Psoas muscle (tissue), 8 donors: ENCODE results near the gene ATG4D. TPM values are rescaled to one million over a fixed set of nuclear protein-coding genes. Genes with fewer than 3 reads are reported as not detected.

Experiments
- ATAC-seq, 4 donors: fragments of 200-7000 bp; cut with Tn5 transposase; one replicate each; pipeline ENCODE4 v1.9.1; 2020; ENCODE audit warnings: moderate library complexity in 3 of 4, mild to moderate bottlenecking in 2 of 4
- DNase-seq, 2 donors: peaks; one replicate each; pipeline ENCODE4 v3.0.0-alpha.2; 2020
- H3K27ac ChIP-seq: fragments of 200-600 bp; one replicate; pipeline ENCODE4 v1.8.0; 2022
- H3K27me3 ChIP-seq, 3 donors: fragments of 200-600 bp in 1 of 3; one replicate each; pipeline versions ENCODE4 v1.6.1 to v1.8.0; 2013 to 2022; ENCODE audit warnings: low read length in 2 of 3, mild to moderate bottlenecking in 2 of 3, moderate library complexity in 1 of 3; ENCODE audit not compliant: insufficient read depth in 3 of 3
- H3K36me3 ChIP-seq, 2 donors: fragments of 200-600 bp in 1 of 2; one replicate each; pipeline versions ENCODE4 v1.6.1 to v1.8.0; 2013 to 2022; ENCODE audit warnings: low read depth in 1 of 2, mild to moderate bottlenecking in 1 of 2, moderate library complexity in 1 of 2; ENCODE audit not compliant: insufficient read depth in 1 of 2
- H3K4me1 ChIP-seq: fragments of 200-600 bp; one replicate; pipeline ENCODE4 v1.8.0; 2022
- H3K4me3 ChIP-seq: fragments of 200-600 bp; one replicate; pipeline ENCODE4 v1.8.0; 2022; ENCODE audit warnings: mild to moderate bottlenecking
- H3K9me3 ChIP-seq: fragments of 200-600 bp; one replicate; pipeline ENCODE4 v1.8.0; 2022
- WGBS, 3 donors: extraction: QIAGEN DNeasy Blood & Tissue Kit; methylation state at CpG; one replicate each; pipeline versions ENCODE4 v1.1.6 to v1.1.7; 2013; 5-methylcytosine and 5-hydroxymethylcytosine counted together
- intact Hi-C, 2 donors: fragments of 100-400 bp; cut with DNase I; formaldehyde crosslinking; loops; one replicate each; pipeline versions ENCODE4 v1.11.0 to v1.14.2; 2022
- long read RNA-seq, 2 donors: library from polyadenylated mRNA; unstranded; transcript quantifications; one replicate each; pipeline ENCODE4 v2.0.0, GENCODE V29; 2021
- polyA plus RNA-seq, 3 donors: library from polyadenylated mRNA; stranded (reverse); fragments of 200-250 nt; gene quantifications; one replicate each; pipeline ENCODE4 v1.2.3, GENCODE V29; 2013
- total RNA-seq, 4 donors: library from RNA; stranded (reverse); fragmentation: NEBNext Ultra II Directional in 2 of 4; extraction: Animal tissue kit (Norgen Biotek cat#: 25700) in 2 of 4; gene quantifications; one replicate each; pipeline versions ENCODE4 v1.2.1 to v1.2.4, GENCODE V29; 2021 to 2023
- TF ChIP-seq, protein P1 (sequence below): fragments of 200-600 bp; IDR thresholded peaks from one replicate; pipeline ENCODE4 v1.8.0; 2022; ENCODE audit warnings: antibody characterized with exemption
- donor health status: healthy with polysubstance abuse.
- donor health status: DM: no; HTN: no; CAD: no; lungs with moderate emphysema.
- donor health status: Bipolar disorder and iron deficiency.
- donor health status: healthy.
- donor health status: DM: yes; HTN: yes; CAD: no.
- donor health status: DM: no; HTN: no; CAD: no.
- donor health status: DM: no; HTN: no; CAD: no.
- donor health status: DM: yes; HTN: yes; CAD: no.

ATG4D gene
- 10 to 100 TPM; 42.5 to 71.8 (median 60.8) TPM for total RNA-seq
- polyA plus RNA-seq: 10 to 100 TPM; 49.3 to 95.7 (median 72.8) TPM
- long read RNA-seq, donor 1, transcript ATG4D-201 (10 exons, 1,949 nt): major isoform, 38 of 81 reads
- long read RNA-seq, donor 1, transcript ATG4D-204 (10 exons, 1,752 nt): minor isoform, 14 of 81 reads
- long read RNA-seq, donor 1, transcript ATG4D-208 (9 exons, 1,619 nt): minor isoform, 5 of 81 reads
- long read RNA-seq, donor 1, partial matches to known transcripts: 13 of 81 reads
- long read RNA-seq, donor 1, other reads (novel, unspliced or antisense): 11 of 81 reads
- long read RNA-seq, donor 2, transcript ATG4D-201 (10 exons, 1,949 nt): major isoform, 75 of 155 reads
- long read RNA-seq, donor 2, transcript ATG4D-208 (9 exons, 1,619 nt): minor isoform, 16 of 155 reads
- long read RNA-seq, donor 2, transcript ATG4D-204 (10 exons, 1,752 nt): minor isoform, 23 of 155 reads
- long read RNA-seq, donor 2, partial matches to known transcripts: 16 of 155 reads
- long read RNA-seq, donor 2, other reads (novel, unspliced or antisense): 24 of 155 reads

DNA sequence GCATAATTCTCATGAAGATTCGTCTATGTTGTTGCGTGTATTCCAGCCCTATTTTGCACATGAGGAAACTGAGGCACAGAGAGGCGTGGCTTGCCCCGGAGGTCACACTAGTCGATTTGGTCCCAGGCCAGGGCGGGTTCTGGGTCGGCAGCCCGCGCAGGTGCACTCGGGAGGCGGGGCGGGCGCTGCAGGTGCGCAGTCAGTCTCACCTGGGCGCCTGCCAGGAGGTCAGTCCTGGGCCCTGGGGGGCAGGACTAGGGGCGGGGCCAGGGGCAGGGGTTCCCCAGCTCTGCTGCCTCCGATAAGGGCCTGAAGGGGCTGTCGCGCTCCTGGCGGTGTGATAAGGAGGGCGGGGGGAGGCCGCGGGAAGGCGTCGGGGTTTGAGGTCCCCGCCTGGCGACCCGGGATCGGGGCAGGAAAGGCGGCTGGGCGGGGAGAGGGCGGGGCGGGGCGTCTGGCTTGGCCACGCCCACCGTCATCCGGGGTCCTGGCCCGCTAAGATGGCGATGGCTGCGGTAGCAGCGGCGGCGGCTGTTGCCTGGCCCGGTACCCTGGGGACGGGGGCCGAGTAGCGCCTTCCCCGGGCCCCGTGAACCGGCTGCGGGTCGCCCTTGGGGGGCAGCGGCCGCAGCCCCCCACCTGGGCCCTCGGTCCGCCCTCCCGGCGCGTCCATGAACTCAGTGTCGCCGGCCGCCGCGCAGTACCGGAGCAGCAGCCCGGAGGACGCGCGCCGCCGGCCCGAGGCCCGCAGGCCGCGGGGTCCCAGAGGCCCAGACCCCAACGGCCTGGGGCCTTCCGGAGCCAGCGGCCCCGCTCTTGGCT lies at the start of gene ATG4D:
ATG4D (plus strand) TSS at position 485 of the 822 bp plus-strand sequence; CDS start at position 672, 187 bp downstream.
- peaks cover 0 to 35% of the 10 kb centered on the region in 2 donors for H3K36me3 ChIP-seq
- intact Hi-C loops: loop anchor here in 1 of 2 donors (5.0 kb wide), 1 partner anchor 36 kb away; no protein-coding TSS in a partner anchor
- peaks cover 11% of the 10 kb centered on the region for H3K4me1 ChIP-seq
- 1 to 2% (median 1%) methylated on average over 41 to 79 of the region's 79 CpGs for WGBS, 3 donors
- ATAC-seq: peak; percentile 89 to 94 (median 92)
- H3K4me3 ChIP-seq: peak within 1 kb of the TSS; percentile 81
- TF ChIP-seq, protein P1, sequence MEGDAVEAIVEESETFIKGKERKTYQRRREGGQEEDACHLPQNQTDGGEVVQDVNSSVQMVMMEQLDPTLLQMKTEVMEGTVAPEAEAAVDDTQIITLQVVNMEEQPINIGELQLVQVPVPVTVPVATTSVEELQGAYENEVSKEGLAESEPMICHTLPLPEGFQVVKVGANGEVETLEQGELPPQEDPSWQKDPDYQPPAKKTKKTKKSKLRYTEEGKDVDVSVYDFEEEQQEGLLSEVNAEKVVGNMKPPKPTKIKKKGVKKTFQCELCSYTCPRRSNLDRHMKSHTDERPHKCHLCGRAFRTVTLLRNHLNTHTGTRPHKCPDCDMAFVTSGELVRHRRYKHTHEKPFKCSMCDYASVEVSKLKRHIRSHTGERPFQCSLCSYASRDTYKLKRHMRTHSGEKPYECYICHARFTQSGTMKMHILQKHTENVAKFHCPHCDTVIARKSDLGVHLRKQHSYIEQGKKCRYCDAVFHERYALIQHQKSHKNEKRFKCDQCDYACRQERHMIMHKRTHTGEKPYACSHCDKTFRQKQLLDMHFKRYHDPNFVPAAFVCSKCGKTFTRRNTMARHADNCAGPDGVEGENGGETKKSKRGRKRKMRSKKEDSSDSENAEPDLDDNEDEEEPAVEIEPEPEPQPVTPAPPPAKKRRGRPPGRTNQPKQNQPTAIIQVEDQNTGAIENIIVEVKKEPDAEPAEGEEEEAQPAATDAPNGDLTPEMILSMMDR: no peak
- peak; percentile 79 to 89 for DNase-seq
- H3K27me3 ChIP-seq: no peaks in the 10 kb centered on the region
- no peaks in the 10 kb centered on the region for H3K9me3 ChIP-seq
- H3K27ac ChIP-seq: peak within 1 kb of the TSS; percentile 85

DNA sequence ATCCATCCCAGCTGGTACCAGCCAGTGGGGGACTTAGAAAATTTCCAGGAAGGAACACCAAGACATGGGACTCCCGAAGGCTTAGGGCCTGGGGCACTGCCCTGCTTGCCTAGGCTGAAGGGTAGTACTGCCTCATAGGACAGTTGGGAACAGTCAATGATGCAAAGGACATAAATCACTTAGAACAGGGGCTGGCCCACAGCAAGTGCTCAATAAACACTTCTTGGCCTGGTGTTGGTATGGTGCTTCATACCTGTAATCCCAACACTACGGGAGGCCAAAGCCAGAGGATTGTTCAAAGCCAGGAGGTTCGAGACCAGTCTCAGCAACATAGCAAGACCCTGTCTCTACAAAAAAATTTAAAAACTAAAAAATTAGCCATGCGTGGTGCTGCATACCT lies 46.3 kb upstream of the ATG4D start:
- no peaks in the 10 kb centered on the region for H3K9me3 ChIP-seq
- 69 to 79% (median 74%) methylated on average over 4 of the region's 4 CpGs for WGBS, 3 donors
- H3K4me1 ChIP-seq: peaks cover 52% of the 10 kb centered on the region
- intact Hi-C loops: no loop called here
- H3K4me3 ChIP-seq: peak overlapping the region; percentile 22
- DNase-seq: no peak
- no peaks in the 10 kb centered on the region for H3K27me3 ChIP-seq
- peaks cover 3 to 76% of the 10 kb centered on the region in 2 donors for H3K36me3 ChIP-seq
- peak overlapping the region; percentile 41 for H3K27ac ChIP-seq
- ATAC-seq: no peak
- TF ChIP-seq, protein P1: no peak

DNA sequence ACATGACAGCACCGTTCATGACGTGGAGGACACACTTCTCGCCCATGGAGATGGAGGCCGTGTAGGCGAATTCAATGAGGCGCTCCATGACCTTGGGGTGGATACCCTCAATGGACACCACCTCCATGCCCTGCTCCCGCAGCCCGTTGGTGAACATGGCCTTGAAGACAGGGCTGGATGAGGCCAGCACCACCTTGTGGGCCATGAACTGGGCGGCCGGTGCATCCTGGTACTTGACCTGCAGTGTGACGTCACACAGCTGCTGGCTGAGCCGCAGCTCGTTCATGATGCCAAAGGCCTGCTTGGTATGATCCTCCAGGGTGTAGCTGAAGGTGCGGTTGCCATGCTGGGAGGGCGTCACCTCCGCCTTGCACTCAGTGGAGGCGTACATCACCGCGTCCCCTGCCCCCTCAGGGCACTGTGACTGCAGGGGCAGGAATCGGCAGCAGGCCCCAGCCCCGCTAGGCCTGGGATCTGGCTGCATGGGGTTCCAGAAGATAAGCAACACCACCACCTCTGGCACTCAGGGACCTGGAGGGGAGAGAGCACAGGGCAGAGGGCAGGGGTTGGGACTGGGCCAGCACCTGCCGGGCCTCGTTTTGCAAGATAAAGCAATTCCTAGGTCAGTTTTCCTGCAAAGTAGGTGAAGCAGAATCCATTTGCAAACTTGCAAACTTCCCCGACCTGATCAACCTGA lies 44.0 kb upstream of the ATG4D start:
- Histone ChIP-seq H3K36me3 (peaks cover 3 to 54% of the 10 kb centered on the region in 2 donors), H3K9me3 (no peaks in the 10 kb centered on the region), H3K4me3 (peak overlapping the region; percentile 28), H3K27me3 (no peaks in the 10 kb centered on the region), H3K27ac (no peak overlapping the region), H3K4me1 (peaks cover 52% of the 10 kb centered on the region)
- TF ChIP-seq, protein P1: no peak
- WGBS, 3 donors: 72 to 88% (median 77%) methylated on average over 24 of the region's 24 CpGs
- ATAC-seq: no peak
- intact Hi-C loops: loop anchor here in 1 of 2 donors (5.0 kb wide), 1 partner anchor 68 kb away; the partner anchor contains the start of genes CDKN2D and KRI1
- no peak for DNase-seq

DNA sequence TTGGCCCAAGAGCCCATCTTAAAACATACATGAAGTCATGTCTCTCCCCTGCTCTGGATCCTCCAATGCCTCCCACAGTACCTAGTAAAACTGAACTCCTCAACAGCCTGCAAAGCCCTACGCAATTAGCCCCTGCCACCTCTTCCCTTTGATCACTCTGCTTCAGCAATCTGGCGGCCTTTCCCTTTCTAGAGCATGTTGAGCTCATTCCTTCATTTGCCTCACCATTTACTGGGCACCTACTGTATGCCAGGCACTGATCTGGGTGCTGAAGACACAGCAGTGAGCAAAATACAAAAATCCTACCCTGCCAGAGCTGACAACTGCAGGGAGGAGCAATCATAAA lies 43.5 kb upstream of the ATG4D start:
- ATAC-seq (no peak), DNase-seq (no peak)
- Histone ChIP-seq H3K9me3 (no peaks in the 10 kb centered on the region), H3K36me3 (peaks cover 3 to 48% of the 10 kb centered on the region in 2 donors), H3K4me3 (peak overlapping the region; percentile 28), H3K4me1 (peaks cover 52% of the 10 kb centered on the region), H3K27ac (no peak overlapping the region), H3K27me3 (no peaks in the 10 kb centered on the region)
- WGBS, 3 donors: 94 to 96% (median 95%) methylated on average over 2 of the region's 2 CpGs
- TF ChIP-seq, protein P1: no peak
- intact Hi-C loops: loop anchor here in 1 of 2 donors (5.0 kb wide), 1 partner anchor 67 kb away; the partner anchor contains the start of genes CDKN2D and KRI1
